NCI-H1092 treated with DMSO at 0.1 percent for 48 hours (cell line): ENCODE results near the gene RPL18.
"Not testable (repeated sequence)": the region's sequence is repeated elsewhere in the genome, so short reads cannot be mapped to it uniquely, and the experiment has no call there.

Source experiments
- DNase-seq: peaks from one replicate; lab custom pipeline; 2025; lab: John Stamatoyannopoulos, UW

The RPL18 gene

DNA sequence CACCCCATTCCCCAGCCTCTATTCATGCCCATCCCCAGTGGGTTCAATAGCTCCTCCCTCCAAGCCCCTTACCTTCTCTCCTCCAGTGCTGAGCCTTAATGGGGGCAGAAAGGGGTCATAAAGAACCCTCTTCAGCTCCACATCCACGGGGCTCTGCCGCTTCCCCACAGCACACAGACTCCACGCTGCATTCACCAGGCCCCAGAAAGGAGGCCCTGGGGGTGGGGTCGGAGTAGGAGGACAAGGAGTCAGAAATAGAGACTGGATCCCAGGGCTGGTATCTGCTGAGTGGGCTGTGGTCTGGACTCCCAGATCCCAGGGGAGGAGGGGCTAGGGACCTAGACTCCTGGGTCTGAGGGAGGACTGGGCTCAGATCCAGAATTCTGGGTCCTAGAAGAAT lies 25.4 kb upstream of the RPL18 start:
- DNase-seq = no peak

DNA sequence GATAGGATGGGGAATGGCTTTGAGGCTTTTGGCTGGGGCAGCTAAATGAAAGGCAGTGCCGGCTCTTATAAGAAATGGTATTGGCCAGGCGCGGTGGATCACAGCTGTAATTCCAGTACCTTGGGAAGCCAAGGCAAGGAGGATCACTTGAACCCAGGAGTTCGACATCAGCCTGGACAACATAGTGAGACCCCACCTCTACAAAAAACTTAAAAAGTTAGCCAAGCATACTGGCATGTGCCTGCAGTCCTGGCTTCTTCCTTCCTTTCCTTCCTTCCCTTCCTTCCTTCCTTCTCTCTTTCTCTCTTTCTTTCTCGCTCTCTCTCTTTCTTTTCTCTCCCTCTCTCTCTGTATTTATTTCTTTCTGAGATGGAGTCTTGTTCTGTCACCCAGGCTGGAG lies 23.9 kb upstream of the RPL18 start:
- no peak for DNase-seq

DNA sequence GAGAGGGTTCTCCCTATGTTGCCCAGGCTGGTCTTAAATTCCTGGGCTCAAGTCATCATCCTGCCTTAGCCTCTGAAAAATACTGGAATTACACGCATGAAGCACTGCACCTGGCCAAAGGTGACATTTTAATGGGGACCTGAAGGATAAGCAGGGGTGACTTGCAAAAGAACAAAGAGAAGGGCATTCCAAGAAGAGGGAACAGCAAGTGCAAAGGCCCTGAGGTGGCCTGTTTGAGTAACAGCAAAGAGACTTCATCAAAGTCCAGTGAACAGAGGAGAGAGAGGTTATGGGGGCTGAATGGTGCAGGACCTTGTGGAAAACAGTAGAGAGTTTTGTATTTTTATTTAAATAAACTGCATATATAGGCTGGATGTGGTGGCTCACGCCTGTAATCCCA lies 22.9 kb upstream of the RPL18 start:
- no peak for DNase-seq

DNA sequence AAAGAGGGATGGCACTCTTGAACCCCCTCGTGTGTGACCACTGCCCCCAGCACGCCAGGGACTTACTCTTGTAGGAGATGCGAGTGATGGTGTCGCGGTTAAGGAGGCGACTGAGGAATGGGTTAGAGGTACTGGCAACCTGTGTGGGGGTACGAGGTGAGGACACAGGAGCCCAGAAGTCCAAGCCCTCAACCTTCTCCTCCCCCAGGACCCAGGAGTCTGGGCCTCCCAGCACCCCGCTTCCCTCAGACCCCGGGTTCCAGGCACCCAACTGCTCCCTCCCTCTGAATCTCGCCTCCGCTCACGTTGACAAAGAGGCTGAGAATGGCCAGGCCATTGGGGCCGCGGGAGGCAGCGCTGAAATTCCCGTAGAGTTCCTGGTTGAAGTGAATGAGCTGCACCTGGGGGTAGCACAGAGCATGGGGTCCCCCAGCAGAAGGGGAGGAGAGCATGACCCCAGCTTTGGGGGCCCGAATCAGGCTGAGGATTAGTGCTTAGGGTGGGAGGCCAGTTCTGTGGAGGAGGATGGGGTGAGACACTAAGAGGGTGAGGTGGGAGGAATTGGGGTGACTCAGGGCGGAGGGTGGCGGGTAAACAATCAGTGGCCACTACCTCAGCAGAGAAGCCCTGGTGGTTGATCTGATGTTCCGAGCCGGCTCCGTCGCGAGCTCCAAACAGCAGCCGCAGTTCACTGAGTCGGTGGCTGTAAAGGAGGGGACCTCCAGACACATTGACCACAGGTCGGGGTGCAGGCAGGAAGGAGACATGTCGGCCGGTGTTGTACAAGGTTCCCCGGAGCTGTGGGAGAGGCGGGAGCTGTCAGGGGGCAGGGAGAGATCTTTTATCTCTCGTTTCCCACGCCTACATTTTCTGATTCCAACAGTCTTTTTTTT lies 20.8 kb upstream of the RPL18 start:
- DNase-seq = no peak

DNA sequence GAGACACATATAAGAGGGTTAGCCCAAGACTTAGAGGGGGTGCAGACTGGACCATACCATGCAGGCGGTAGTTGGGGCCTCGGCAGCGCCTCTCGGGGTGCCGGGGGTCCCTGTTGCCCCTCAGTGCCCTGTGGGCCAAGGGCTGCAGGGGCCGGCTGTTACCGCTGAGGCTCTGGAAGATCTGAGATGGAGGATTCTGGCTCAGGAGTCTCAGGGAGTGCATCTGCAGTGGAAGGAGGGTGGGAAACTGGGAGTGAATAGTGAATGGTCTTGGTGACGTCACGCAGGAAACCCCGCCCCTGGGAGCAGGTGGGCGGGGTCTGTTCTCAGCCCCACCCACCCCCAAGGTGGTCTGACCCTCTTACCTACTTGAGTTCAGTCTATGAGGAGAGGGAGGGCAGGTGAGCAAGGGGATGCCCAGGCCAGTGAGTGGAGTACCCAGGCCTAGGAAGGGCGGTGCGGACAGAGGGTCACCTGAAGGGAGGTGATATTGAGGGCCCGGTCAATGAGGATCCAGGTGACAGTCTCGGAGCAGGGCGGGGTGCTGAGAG lies 19.9 kb upstream of the RPL18 start:
- no peak for DNase-seq

DNA sequence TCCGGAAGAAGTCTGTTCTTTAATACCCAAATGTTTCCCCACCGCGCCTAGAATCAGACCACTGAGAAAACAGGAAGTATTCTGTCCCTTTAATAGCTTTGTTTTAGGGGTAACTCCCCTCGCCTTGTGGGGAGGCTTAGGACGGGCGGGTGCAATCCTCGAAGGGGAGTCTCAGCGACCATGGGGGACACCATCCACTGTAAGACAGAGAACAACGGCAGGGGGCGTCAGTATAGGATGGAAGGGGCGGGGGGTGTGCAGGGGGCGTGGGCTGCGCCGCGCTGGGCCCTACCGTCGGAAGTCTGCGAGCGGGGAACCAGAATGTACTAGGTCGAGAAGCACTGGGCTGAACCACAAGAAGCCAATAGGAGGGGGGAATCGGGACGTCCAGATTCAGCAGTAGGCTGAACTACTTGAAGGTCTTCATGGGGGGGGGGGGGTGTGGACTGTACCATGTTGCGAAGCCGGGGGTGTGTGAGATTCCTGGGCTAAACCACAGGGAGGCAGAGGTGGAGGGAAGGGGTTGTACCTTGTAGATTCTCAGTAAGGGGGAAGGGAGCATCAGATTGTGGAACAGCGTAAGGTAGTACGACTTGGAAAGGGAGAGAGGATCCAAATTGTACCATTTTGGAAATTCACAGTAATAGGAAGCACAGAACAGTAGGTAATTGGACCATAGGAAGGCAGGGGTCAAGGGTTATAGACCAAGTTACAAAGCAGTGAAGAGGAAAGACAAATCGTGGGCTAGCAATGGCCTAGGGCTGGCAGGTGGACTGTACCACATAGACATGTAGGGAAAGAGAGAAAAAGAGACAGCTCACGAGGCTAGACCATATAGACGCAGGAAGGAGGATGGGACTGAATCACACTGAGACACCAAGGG lies 19.2 kb upstream of the RPL18 start:
- DNase-seq = peak; percentile 86

DNA sequence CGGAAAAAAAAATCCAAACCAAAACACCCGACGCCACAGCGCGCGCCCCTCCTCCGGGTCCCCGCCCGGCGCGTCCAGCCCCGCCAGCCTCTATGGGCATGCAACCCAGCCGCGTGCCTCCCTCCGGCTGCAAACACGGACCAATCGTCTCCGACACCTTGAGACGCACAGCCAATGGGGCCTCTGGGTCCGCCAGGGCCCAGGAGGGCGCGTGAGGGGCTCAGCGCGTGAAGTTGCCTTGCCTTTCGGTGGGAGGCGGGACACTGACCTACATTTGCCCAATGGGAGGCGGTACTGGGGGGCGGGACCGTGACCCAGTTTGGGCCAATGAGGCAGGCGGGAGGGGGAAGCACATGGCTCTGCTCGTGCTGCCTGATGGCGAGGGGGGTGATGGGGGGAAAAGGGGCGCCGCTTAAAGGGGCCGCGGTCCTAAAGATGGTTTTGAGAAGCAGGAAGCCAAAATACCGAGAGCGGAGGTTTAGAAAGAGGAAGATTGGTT lies 18.5 kb upstream of the RPL18 start:
- DNase-seq = peak; percentile 94

DNA sequence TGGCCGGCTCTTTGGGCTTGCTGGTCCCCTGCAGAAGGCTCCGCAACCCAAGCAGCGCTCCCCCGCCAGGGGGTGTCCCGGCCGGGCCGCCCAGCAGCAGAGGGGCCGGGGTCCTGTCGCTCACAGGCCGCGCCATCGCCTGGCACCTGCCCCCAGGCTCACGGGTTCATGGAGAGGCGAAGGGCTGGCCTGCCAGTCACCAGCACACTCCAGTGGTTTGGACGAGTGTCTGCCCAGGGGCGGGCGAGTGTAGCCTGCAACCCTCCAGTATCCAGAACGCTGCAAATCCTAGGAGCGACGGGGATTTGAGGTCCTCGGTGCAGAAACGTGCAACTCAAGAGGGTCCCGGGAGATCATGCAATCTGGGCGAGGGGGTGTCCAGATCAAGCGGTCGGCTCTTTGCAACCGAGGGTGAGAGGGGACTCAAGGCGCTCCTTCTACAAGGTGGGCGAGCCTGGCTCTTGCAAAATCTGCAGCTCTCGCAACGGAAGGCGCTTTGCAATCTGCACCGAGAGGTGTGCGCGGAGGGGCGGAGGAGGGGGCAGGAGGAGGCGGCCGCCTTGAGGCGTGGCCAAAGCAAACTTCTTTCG lies 18.0 kb upstream of the RPL18 start, which contains the start of gene DBP:
Gene DBP (minus strand): TSS at position 521 of the 590 bp plus-strand sequence. CDS start 385 bp downstream, at position 136.
- DNase-seq = peak; percentile 58

DNA sequence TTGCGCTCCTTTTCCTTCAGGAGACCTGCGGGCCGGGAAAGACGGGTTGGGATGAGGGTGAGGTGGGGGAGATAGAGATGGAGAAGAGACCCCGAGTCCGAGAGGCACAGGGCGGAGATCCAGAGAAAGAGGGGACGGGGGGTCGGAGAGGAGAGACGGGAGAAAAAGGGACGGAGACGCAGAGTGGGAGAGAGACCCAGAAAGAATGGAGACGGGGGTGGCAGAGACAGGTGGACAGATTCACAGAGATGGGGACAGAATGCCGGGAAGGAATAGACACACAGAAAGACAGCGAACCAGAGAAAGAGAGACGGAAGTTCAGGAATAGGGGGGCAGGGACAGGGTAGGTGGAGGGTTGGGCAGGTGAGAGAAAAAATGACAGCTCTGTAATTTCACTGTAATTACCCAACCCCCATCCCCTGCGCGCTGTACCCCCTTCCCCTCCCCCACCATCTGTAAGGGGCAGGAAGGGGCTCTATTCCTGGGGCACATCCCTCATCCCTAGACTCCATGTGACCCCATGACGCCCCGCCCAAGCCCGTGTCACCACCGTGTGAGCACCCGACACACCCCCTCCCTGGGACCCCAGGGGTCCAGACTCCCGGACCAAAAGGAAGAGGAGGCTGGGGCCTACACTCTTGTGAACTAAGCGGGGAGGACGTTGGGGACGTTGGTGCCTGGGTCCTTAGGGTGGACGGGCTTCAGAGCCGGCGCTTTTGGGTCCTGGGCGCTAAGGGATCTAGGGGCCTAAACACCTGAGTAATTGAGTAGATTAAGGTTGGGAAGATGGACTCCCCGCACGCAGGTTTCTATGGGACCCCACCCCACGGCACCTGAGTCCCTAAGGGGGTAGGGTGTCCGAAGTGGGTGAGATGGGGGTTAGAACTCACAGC lies 17.2 kb upstream of the RPL18 start:
- DNase-seq = peak; percentile 9

DNA sequence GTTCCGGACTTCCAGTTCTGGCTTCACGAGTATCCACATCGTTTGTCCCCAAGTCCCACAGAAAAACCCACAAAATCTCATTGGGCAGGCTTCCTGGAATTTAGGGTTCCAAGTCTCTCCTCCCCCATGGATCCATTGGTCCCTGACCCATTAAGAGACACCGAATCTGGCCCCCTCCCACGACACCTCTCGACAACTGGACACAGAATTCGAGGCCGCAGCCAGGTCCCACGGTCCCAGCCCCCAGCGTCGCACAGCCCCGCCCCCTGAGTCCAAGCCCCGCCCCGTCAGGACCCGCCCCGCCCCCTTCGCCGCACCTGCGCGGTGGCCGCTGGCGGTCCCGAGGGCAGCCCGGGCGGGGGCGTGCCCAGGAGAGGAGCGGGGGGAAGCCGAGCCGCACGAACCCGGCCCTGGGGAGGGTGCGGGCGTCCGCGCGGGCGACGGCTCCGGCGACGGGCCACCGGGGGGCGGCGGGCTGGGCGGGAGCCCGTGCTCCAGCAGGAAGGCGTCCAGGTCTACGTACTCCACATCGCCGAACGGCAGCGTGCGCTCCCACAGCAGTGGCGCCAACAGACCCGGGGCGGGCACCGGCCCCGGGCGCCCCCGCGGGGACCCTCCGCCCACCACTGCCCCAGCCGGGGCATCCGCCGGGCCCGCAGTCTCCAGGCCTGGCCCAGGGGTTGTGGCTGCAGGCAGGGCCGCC lies 16.4 kb upstream of the RPL18 start:
- DNase-seq = peak; percentile 58

DNA sequence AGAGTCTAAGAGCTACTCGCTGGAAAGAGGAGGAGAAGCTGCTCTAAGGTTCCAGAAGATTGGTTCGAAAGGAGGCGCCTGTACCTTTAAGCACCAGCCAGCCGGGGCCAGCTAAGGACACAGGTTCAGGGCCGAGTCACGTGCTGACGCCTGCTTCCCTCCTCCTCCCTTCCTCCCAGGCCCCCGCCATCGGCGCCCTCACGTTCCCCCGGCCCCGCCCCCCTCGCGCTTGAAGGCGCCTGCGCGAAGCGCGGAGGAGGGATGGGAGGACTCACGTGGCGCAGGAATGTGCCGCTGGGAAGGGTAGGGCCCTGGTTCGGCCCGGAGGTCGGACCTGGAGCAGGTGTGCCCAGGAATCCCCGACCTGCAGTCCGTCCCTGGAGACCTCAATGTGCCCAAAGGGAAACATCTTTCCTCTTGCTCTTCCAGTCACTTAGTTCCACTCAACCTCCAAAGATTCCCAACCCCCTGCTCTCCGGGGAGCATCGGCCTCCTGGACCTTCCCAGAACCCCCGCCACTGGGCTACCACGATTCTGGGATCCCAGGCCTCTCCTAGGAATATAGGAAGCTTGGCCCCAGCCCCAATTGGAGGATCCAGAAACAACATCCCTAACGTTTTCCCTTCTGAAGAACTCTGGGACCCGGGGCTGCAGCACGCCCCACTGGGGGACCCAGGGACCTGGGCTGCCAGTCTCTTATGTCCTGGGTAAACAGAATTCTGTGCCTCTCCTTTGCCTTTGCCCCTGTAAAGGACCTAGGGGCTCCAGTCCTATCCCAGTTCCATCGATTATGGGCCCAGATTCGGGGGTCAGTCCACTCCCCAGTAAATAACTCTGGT lies 15.7 kb upstream of the RPL18 start:
- peak; percentile 90 for DNase-seq

DNA sequence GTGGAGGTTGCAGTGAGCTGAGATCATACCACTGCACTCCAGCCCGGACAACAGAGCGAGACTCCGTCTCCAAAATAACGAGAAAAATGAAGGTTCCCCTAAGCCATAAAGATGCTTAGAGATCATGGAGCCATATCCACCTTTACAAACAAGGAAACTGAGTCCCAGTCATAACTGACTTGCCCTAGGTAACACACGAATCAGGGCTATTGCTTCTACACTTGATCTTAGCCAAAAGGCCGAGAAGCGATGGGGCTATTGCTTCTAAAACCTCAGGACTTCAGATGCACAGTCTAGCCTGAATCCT lies 15.0 kb upstream of the RPL18 start:
- DNase-seq = no peak

DNA sequence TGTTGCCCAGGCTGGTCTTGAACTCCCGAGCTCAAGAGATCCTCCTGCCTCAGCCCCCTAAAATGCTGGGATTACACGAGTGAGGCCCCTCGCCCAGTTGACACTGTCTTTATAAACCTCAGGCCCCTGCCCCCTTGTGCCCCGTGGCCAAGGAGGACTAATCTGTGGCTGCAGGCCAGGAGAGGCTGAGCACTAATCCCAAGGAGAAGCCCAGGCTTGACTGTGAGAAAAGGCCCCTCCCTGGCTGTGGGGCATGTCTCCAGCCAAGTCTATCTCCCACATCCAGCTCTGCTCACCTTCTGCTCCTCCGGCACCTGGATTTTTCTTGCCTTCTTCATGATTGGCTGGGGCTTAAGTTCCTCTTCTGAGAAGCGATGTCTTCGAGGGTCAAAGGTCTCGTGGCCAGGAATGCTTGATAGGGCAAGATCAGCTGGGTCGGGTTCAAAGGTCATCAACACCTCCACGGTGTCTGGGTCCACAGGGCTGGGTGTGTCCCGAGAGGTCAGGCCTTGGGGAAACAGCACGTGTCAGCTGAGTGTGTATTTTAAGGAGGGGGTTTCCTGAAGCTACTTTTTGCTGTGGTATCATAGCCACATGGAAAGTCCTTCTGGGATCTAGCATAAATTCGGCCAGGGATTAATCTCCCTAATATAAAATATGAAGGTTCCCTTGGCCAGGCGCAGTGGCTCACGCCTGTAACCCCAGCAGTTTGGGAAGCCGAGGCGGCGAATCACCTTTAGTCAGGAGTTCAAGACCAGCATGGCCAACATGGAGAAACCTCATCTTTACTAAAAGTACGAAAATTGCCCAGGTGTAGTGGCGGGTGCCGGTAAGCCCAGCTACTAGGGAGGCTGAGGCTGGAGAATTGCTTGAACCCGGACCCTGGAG lies 14.4 kb upstream of the RPL18 start:
- DNase-seq = no peak

DNA sequence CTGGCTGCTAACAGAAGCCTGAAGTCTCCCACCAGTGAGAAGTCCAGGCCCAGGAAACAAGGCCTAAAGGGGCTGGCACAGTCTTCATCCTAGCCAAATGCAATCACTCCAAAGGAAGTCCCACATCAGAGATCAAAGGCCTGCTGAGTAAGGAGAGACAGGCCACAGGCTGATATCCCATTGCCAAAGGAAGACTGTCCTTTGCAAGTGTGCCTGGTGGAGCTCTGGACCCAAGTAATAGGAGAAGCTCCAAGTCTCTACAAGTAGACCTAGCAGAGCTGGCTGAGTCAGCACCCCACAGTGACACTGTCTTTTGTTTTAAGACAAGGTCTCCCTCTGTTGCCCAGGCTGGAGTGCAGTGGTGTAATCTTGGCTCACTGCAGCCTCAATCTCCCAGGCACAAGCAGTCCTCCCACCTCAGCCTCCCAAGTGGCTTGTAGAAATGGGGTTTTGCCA lies 13.7 kb upstream of the RPL18 start:
- no peak for DNase-seq

DNA sequence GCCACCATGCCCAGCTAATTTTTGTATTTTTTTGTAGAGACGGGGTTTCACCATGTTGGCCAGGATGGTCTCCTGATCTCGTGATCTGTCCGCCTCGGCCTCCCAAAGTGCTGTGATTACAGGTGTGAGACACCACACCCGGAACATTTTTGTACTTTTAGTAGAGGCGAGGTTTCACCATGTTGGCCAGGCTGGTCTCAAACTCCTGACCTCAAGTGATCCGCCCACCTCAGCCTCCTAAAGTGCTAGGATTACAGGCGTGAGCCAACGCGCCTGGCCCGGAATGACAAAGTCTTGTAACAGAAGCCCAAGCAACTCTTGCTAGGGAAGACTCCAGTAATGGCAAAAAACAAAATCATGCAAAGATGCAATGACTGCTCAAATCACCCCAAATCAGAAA lies 13.3 kb upstream of the RPL18 start:
- DNase-seq = not testable (repeated sequence)

DNA sequence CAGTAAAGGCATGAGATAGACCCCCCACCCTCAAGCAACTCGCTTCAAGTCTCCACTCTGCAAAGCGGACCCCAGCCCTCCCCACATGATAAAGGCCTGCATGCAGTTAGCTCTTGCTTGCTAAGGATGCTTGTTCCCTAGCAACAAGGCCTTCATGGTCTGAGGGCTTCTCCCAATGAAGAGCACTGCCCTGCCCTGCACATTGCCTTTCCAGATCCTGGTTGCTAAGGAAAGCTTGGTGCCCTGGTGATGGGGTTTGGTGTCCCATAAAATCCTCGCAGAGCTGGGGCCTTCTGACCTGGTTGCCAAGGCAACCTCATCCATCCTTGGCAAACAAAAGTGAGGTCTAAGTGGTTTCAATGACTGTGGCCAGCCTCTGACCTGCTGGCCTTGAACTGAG lies 12.2 kb upstream of the RPL18 start:
- DNase-seq = no peak

DNA sequence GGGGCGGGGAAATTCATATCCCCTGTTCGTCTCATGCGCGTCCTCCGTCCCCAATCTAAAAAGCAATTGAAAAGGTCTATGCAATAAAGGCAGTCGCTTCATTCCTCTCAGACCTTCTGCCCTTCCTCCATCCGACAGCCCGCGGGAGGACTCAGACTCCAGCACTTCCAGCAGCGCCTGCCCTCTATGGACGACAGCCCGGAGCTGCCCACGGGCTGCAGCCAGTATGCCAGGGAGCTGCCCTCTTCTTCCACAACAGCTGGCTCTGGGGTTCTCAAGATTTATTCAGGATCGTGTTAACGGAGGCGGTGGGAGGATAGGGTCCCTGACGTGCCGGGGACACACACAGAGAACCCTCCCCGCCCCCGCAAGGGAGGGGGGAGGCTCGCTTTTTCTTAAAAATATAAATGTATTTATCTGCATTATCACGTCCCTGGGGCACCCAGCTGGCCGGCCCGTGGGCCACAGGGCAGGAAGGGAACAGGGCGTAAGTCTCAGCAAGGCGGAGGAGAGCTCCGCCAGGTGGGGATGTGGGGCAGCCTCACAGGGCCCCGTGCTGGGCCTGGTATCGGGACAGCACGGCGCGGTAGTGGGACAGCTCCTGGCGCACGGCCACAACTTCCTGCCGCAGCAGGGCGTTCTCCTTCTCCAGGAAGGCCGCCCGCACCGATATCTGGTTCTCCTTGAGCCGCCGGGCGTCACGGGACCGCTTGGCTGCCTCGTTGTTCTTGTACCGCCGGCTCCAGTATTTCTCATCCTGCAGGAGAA lies 11.5 kb upstream of the RPL18 start:
- DNase-seq = no peak
